GM21576 (cell line): ENCODE data around the gene KIF12.
"Not testable (repeated sequence)": the region's sequence is repeated elsewhere in the genome, so short reads cannot be mapped to it uniquely, and the experiment has no call there.

Experiments used
- ATAC-seq: cut with Tn5 transposase; IDR thresholded peaks from one replicate; pipeline ENCODE4 v1.9.1; 2021; ENCODE audit warnings: mild to moderate bottlenecking, moderate library complexity; ENCODE audit not compliant: unreplicated experiment

Gene KIF12

GRCh38 chr9:114098936-114099668, at the start of gene KIF12:
TSS of gene KIF12 (minus strand) at chr9:114099292. CDS start at chr9:114099276, 16 bp downstream.
- ATAC-seq: no peak

- no peak for ATAC-seq
These were observed 47.6 kb upstream of the KIF12 start for GRCh38 chr9:114146735-114147134.

- ATAC-seq: no peak
These were observed 44.1 kb upstream of the KIF12 start for GRCh38 chr9:114143234-114143633.

- ATAC-seq: no peak
These were observed 42.7 kb upstream of the KIF12 start for GRCh38 chr9:114141553-114142402.

GRCh38 chr9:114140850-114141249, 41.8 kb upstream of the KIF12 start:
- ATAC-seq: no peak

- ATAC-seq: no peak
These were observed 41.3 kb upstream of the KIF12 start for GRCh38 chr9:114140401-114140800.

GRCh38 chr9:114139071-114139470, 40.0 kb upstream of the KIF12 start:
- ATAC-seq: no peak

- no peak for ATAC-seq
These were observed 39.5 kb upstream of the KIF12 start for GRCh38 chr9:114138552-114138971.

- no peak for ATAC-seq
These were observed 38.7 kb upstream of the KIF12 start for GRCh38 chr9:114137831-114138230.

GRCh38 chr9:114134827-114135396, 35.8 kb upstream of the KIF12 start:
- no peak for ATAC-seq

GRCh38 chr9:114132550-114132918, 33.4 kb upstream of the KIF12 start:
- no peak for ATAC-seq

GRCh38 chr9:114131808-114132549, 32.9 kb upstream of the KIF12 start:
- ATAC-seq: no peak

- no peak for ATAC-seq
These were observed 31.7 kb upstream of the KIF12 start for GRCh38 chr9:114130624-114131277.

- ATAC-seq: no peak
These were observed 31.0 kb upstream of the KIF12 start for GRCh38 chr9:114130141-114130540.

- ATAC-seq: not testable (repeated sequence)
These were observed 29.7 kb upstream of the KIF12 start for GRCh38 chr9:114128759-114129158.

- ATAC-seq: no peak
These were observed 27.4 kb upstream of the KIF12 start for GRCh38 chr9:114126247-114127060.

- ATAC-seq: no peak
These were observed 26.5 kb upstream of the KIF12 start for GRCh38 chr9:114125476-114126013.

GRCh38 chr9:114124666-114125475, 25.8 kb upstream of the KIF12 start:
- no peak for ATAC-seq

GRCh38 chr9:114124138-114124537, 25.0 kb upstream of the KIF12 start:
- no peak for ATAC-seq
